K562 (cell line): ENCODE results near the gene SLC7A5. TPM values are rescaled to one million over a fixed set of nuclear protein-coding genes. Genes with fewer than 3 reads are reported as not detected.

Experiments used
- ATAC-seq: fragments of 200-7000 bp; cut with Tn5 transposase; 3 replicates; pipeline ENCODE4 v1.9.1; 2020; ENCODE audit warnings: moderate library complexity
- BruUV-seq: library from RNA; stranded (reverse); fragments of 400-500 nt; replicated peaks from 2 replicates; lab custom pipeline; 2021; lab: Mats Ljungman, UMichigan
- CTCF ChIA-PET: fragments of 300-600 bp; formaldehyde crosslinking; extraction: SDS; loops from one replicate; lab custom pipeline; 2021; ENCODE audit warnings: low intra/inter-chr PET ratio; lab: Yijun Ruan, JAX
- POLR2A ChIA-PET: fragments of 300-600, 350-650 bp; sonication (Branson Sonifier 250); formaldehyde crosslinking; extraction: SDS; loops from one replicate; lab custom pipeline; 2021; ENCODE audit warnings: antibody characterized with exemption, inconsistent platforms; lab: Yijun Ruan, JAX
- DNase-seq, 4 experiments: peaks; one replicate each; pipeline versions ENCODE4 v3.0.0 to v3.0.0-alpha.2; 2011 to 2018; ENCODE audit warnings: low spot score in 3 of 4, mixed read lengths in 3 of 4; ENCODE audit errors: extremely low read depth in 1 of 4
- FAIRE-seq: peaks from 2 replicates; lab custom pipeline; 2011; peaks lifted over from hg19 to GRCh38; lab: Jason Lieb, UNC
- H2AFZ ChIP-seq: 2 replicates; pipeline ENCODE4 v1.6.0; 2011; ENCODE audit warnings: low read depth, low read length, control low read depth, inconsistent platforms
- H3K27ac ChIP-seq: fragments of 200-600 bp; 3 replicates; pipeline ENCODE4 v1.8.0; 2011; ENCODE audit warnings: low read depth, mild to moderate bottlenecking, control low read depth, inconsistent platforms, low read length, moderate library complexity, mixed read lengths; ENCODE audit errors: extremely low read depth
- H3K27me3 ChIP-seq, 2 experiments: fragments of 300-600 bp in 1 of 2; 2 replicates in 1 of 2; 3 replicates in 1 of 2; pipeline versions ENCODE4 v1.6.0 to v1.8.0; 2011; ENCODE audit warnings: inconsistent platforms in 2 of 2, low read length in 2 of 2, mild to moderate bottlenecking in 1 of 2, mixed read lengths in 1 of 2, moderate library complexity in 1 of 2; ENCODE audit not compliant: control insufficient read depth in 2 of 2, insufficient read depth in 2 of 2
- H3K36me3 ChIP-seq: fragments of 300-600 bp; 3 replicates; pipeline ENCODE4 v1.8.0; 2011; ENCODE audit warnings: mild to moderate bottlenecking, low read length, inconsistent platforms; ENCODE audit not compliant: control insufficient read depth, insufficient read depth
- H3K4me1 ChIP-seq, 2 experiments: fragments of 200-600 bp in 1 of 2; replicated peaks in 1 of 2; 2 replicates in 1 of 2; 3 replicates in 1 of 2; pipeline versions ENCODE4 v1.5.1 to v1.8.0; 2011; ENCODE audit warnings: inconsistent platforms in 2 of 2, low read length in 2 of 2, mild to moderate bottlenecking in 1 of 2, mixed read lengths in 1 of 2, moderate library complexity in 1 of 2; ENCODE audit not compliant: control insufficient read depth in 2 of 2, insufficient read depth in 2 of 2
- H3K4me2 ChIP-seq: 2 replicates; pipeline ENCODE4 v1.6.1; 2011; ENCODE audit warnings: low read length, control low read depth, inconsistent platforms, mixed read lengths; ENCODE audit not compliant: insufficient read depth
- H3K4me3 ChIP-seq: fragments of 200-600 bp; sonication (generic), shearing (Covaris generic); 2 replicates; pipeline ENCODE4 v1.5.1; 2016; ENCODE audit warnings: control low read depth, inconsistent platforms
- H3K79me2 ChIP-seq: fragments of 200-600 bp; 3 replicates; pipeline ENCODE4 v1.8.0; 2011; ENCODE audit warnings: low read length, inconsistent platforms; ENCODE audit not compliant: control insufficient read depth, insufficient read depth
- H3K9ac ChIP-seq, 2 experiments: 2 replicates each; pipeline versions ENCODE4 v1.6.0 to v1.6.1; 2011; ENCODE audit warnings: low read depth in 2 of 2, low read length in 2 of 2, control low read depth in 1 of 2, inconsistent platforms in 1 of 2, mild to moderate bottlenecking in 1 of 2, mixed read lengths in 1 of 2; ENCODE audit not compliant: insufficient read depth in 1 of 2
- H3K9me1 ChIP-seq: one replicate; pipeline ENCODE4 v1.6.0; 2011; ENCODE audit warnings: inconsistent platforms, mild to moderate bottlenecking, low read length, moderate library complexity; ENCODE audit not compliant: control insufficient read depth, insufficient read depth
- H3K9me3 ChIP-seq: replicated peaks from 2 replicates; pipeline ENCODE4 v1.5.1; 2011; ENCODE audit warnings: low read depth, low read length, inconsistent platforms; ENCODE audit not compliant: control insufficient read depth, insufficient read depth
- H4K20me1 ChIP-seq: replicated peaks from 2 replicates; pipeline ENCODE4 v1.6.1; 2011; ENCODE audit warnings: low read length, inconsistent platforms, mixed read lengths; ENCODE audit not compliant: control insufficient read depth, insufficient read depth
- ESRRA ChIP-seq: fragments of 450-650 bp; IDR thresholded peaks from 2 replicates; pipeline ENCODE4 v1.6.1; 2014; ENCODE audit warnings: low read depth, mild to moderate bottlenecking, moderate library complexity, borderline replicate concordance
- ETV6 ChIP-seq, 3 experiments: fragments of 150-350 bp in 1 of 3; sonication (generic) in 1 of 3; formaldehyde crosslinking in 1 of 3; IDR thresholded peaks; 2 replicates each; pipeline versions ENCODE4 v1.6.1 to v1.8.0; 2014 to 2022; ENCODE audit warnings: borderline replicate concordance in 2 of 3, low read depth in 2 of 3, antibody characterized with exemption in 1 of 3, low read length in 1 of 3, mild to moderate bottlenecking in 1 of 3, missing genetic modification reagents in 1 of 3
- HNRNPL ChIP-seq: fragments of 200-400 bp; formaldehyde crosslinking; IDR thresholded peaks from 2 replicates; pipeline ENCODE4 v1.6.1; 2017; ENCODE audit warnings: low read depth, mild to moderate bottlenecking, low read length
- MCM7 ChIP-seq, 2 experiments: fragments of 450-650 bp; IDR thresholded peaks; 2 replicates each; pipeline ENCODE4 v1.6.1; 2016 to 2018
- XRCC3 ChIP-seq: fragments of 450-650 bp; IDR thresholded peaks from 2 replicates; pipeline ENCODE4 v1.6.1; 2017; ENCODE audit warnings: mild to moderate bottlenecking, moderate library complexity
- WGBS: fragments of 100-300 bp; shearing (Covaris generic); methylation state at CpG from one replicate; pipeline ENCODE4 v1.1.6; 2016; ENCODE audit warnings: low coverage, mixed read lengths; ENCODE audit not compliant: insufficient coverage; ENCODE audit errors: missing lambda C conversion rate; 5-methylcytosine and 5-hydroxymethylcytosine counted together
- in situ Hi-C: fragments of 300-500 bp; cut with MboI; formaldehyde crosslinking; loops from 4 replicates; pipeline ENCODE4 v1.15.0; 2018; ENCODE audit warnings: inconsistent platforms, mixed read lengths
- intact Hi-C: fragments of 100-400 bp; cut with micrococcal nuclease; formaldehyde crosslinking; loops from 2 replicates; pipeline ENCODE4 v1.14.2; 2022
- polyA plus RNA-seq, 8 experiments: library from polyadenylated mRNA; depleted of rRNA in 4 of 8; stranded (reverse) in 5 of 8; unstranded in 3 of 8; fragments of >200 nt; fragmentation: Nextera tagmentation in 2 of 8; fragmentation: Illumina TruSeq in 1 of 8; extraction: Ambion mirVana in 2 of 8; extraction: Trizol in 1 of 8; gene quantifications; 2 replicates each; pipeline versions ENCODE4 v1.2.1 to v1.2.3, GENCODE V29; 2011 to 2014; ENCODE audit warnings: inconsistent platforms in 1 of 8, missing spikeins in 1 of 8
- total RNA-seq, 7 experiments: library from RNA; depleted of rRNA in 6 of 7; stranded (reverse); fragments of >200 nt in 6 of 7; fragmentation: Illumina TruSeq in 2 of 7; extraction: Trizol in 2 of 7; gene quantifications; 2 replicates each; pipeline versions ENCODE4 v1.2.1 to v1.2.3, GENCODE V29; 2011 to 2021; ENCODE audit warnings: low replicate concordance in 1 of 7
- TF ChIP-seq, protein P1 (sequence below): sonication (generic); formaldehyde crosslinking; IDR thresholded peaks from 2 replicates; pipeline ENCODE4 v1.8.0; 2022; ENCODE audit warnings: missing genetic modification reagents, mild to moderate bottlenecking, moderate library complexity, borderline replicate concordance

The SLC7A5 gene
- total and polyA plus RNA-seq, 9 of the 15 experiments (the other 6 are each of a cell fraction or from before 2014, with no cell fraction given) = 1.9 to 220 (median 18.6) TPM

DNA sequence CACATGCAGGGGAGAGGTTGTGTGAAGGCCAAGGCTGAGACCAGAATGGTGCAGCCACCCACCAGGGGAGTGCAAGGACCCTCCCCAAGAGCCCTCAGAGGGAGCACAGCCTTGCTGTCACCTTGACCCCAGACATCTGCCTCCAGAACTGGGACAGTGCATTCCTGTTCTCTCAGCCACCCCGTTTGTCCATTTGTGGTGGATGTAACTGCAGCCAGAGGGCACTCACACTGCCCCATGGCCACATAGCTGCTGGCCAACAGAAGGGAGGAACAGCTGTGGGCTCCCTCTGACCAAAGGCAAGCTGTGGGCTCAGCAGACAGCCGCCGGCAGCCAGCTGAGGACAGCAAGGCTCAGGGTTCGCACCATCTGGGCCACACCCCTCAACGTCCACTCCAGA is 53.7 kb downstream of the SLC7A5 start:
- no peak for TF ChIP-seq HNRNPL
- TF ChIP-seq XRCC3 = no peak
- TF ChIP-seq ESRRA = no peak
- TF ChIP-seq MCM7 (IDR thresholded peaks at IDR 0.05) = no peak
- TF ChIP-seq ETV6 (IDR thresholded peaks at IDR 0.05; ENCODE audit: borderline replicate concordance in 1 of 2, low read depth in 2 of 2, low read length in 1 of 2) = no peak
- no peak for TF ChIP-seq ETV6 (CRISPR knock-in tag; IDR thresholded peaks at IDR 0.05; ENCODE audit: borderline replicate concordance)
- TF ChIP-seq, protein P1, sequence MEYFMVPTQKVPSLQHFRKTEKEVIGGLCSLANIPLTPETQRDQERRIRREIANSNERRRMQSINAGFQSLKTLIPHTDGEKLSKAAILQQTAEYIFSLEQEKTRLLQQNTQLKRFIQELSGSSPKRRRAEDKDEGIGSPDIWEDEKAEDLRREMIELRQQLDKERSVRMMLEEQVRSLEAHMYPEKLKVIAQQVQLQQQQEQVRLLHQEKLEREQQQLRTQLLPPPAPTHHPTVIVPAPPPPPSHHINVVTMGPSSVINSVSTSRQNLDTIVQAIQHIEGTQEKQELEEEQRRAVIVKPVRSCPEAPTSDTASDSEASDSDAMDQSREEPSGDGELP = peak; percentile 30; the same call in 1 of the 2 replicates
- intact Hi-C loops = no loop called here
- no peak for FAIRE-seq
- no TSS peak for BruUV-seq
- Histone ChIP-seq H4K20me1 (no peaks in the 10 kb centered on the region), H3K4me1 (peaks cover 0 to 5% of the 10 kb centered on the region in 2 experiments; a peak in 2 of 5 replicates), H3K4me3 (no peak overlapping the region), H3K79me2 (no peaks in the 10 kb centered on the region), H2AFZ (no peak overlapping the region), H3K36me3 (no peaks in the 10 kb centered on the region), H3K9me3 (peaks cover 3% of the 10 kb centered on the region; the same call in 1 of the 2 replicates), H3K9me1 (no peaks in the 10 kb centered on the region), H3K9ac (no peak overlapping the region), H3K27me3 (peaks cover 2 to 34% of the 10 kb centered on the region in 2 experiments; a peak in 2 of 5 replicates), H3K27ac (no peak overlapping the region), H3K4me2 (no peak overlapping the region)
- ChIA-PET POLR2A (interaction anchor here (1.2 to 2.4 kb wide), 3 partner anchors 9 to 12 kb away, joined by 4 to 18 read pairs (median 6); no protein-coding TSS in a partner anchor), CTCF (no interaction called here)
- in situ Hi-C loops = no loop called here
- peak; percentile 34; the same call in 1 of the 3 replicates for ATAC-seq
- 5% methylated on average over 5 of the region's 5 CpGs for WGBS
- no peak for DNase-seq
